ENCODE data around the gene DPP6.

DNA sequence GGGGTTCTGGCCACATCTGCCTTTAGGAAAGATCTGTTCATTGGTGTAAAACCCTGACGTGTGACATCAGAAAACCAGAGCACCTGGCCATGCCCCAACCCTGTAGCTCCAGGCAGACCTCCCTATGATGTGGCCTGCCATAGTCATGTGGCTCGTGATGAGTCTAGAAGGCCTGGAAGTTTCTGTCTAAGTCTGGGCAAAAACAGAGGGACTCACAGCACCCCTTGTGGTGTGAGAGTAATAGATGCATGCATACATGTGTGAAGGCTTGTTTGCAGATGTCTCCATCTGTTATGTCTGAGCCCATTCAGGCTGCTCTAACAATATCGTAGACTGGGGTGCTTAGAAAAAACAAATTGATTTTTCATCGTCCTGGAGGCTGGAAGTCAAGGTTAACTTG, 641.5 kb downstream of the DPP6 start:
- TF ChIP-seq, protein P1, sequence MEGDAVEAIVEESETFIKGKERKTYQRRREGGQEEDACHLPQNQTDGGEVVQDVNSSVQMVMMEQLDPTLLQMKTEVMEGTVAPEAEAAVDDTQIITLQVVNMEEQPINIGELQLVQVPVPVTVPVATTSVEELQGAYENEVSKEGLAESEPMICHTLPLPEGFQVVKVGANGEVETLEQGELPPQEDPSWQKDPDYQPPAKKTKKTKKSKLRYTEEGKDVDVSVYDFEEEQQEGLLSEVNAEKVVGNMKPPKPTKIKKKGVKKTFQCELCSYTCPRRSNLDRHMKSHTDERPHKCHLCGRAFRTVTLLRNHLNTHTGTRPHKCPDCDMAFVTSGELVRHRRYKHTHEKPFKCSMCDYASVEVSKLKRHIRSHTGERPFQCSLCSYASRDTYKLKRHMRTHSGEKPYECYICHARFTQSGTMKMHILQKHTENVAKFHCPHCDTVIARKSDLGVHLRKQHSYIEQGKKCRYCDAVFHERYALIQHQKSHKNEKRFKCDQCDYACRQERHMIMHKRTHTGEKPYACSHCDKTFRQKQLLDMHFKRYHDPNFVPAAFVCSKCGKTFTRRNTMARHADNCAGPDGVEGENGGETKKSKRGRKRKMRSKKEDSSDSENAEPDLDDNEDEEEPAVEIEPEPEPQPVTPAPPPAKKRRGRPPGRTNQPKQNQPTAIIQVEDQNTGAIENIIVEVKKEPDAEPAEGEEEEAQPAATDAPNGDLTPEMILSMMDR (IDR thresholded peaks at IDR 0.05): no peak
- TF ChIP-seq POLR2A (IDR thresholded peaks at IDR 0.05): no peak
